CD4-positive, alpha-beta T cell treated with Interleukin-15 for 1 hour (primary cell): ENCODE results near the gene SUGP1.

Experiments
- DNase-seq: peaks from one replicate; pipeline ENCODE4 v3.0.0-alpha.2; 2020

SUGP1 gene

DNA sequence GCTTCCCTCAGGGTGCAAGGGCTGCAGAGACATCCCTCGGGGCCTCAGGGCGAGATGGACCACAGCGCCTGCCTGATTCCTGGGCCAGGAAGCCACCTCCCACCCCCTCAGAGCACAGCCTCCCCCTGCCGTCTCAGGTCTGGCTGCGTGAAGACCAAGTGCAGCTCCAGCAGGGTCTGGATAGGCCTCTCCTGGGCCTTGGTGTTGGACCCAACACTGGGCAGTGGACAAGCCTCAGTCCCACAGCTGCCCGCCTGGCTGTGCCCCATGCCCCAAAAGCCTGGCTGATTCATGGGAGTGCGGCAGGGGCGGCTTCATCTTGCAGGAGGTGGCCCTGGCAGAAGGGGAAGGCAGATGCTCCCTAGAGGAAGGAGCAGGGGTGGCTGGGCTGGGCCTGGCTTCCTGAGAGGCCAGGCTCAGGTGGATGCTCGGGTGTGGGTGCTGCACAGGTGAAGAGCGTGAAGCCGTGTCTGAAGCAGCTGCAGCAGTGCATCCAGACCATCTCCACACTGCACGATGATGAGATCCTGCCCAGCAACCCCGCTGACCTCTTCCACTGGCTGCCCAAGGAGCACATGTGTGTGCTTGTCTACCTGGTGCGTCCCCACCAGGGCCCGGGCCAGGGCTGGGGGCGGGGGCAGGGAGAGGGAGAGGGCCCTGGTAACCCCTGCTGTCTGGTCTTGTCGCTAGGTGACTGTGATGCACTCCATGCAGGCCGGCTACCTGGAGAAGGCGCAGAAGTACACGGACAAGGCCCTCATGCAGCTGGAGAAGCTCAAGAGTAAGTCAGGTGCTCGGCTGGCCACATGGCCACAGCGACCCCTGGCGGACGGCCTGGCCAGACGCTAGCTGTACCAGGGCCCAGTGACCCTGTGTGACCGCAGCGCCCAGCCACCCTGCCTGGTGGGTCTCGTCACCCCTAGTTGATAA lies 22.0 kb upstream of the SUGP1 start:
- no peak for DNase-seq

DNA sequence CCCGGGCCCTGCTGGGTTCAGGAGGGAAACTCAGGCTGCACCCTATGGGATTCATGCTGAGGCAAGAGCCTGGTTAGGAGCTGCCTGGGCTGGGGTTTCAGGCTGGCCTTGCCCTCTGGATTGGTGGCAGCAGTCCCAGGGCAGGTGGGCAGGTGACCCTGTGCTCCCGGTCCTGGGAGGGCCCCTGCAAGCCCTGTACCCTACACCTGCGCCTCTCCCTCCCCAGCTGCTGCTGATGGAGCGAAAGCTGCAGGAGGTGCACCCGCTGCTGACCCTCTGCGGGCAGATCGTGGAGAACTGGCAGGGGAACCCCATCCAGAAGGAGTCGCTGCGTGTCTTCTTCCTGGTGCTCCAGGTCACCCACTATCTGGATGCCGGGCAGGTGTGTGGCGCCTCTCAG lies 20.7 kb upstream of the SUGP1 start:
- no peak for DNase-seq

DNA sequence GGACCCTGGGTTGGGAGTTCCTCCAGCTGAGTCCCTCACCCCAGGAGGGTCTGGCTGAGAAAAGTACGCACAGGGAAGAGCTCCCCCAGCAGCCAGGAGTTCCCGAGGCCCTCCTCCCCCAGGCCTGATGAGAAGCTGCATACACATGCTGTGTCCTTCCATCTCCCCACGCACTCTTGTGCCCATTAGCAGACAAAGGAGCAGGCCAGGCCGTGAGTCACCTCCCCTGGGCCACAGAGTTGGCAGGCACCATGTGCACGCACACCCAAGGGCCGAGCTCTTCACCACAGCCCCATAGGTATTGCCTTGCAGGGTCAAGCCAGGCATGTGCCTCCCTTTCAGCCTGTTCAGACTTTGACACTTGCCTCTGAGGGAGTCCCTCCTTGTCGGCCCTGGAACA lies 17.8 kb upstream of the SUGP1 start:
- DNase-seq: no peak

DNA sequence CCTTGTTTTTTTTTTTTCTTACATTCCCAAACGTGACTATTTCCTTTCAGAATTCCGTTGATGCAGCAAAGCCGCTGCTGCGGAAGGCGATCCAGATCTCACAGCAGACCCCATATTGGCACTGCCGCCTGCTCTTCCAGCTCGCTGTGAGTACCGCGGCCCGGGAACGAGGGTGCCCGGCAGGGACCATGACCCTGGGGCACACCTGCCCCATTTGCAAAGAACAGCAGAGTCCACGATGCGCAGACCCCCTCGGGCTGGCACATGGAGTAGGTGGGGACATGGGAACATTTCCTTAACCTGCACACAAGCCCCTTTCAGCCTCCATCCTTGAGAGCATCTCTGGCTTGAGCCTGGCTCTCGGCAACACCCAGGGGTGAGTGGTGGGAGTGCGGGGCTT lies 16.8 kb upstream of the SUGP1 start:
- no peak for DNase-seq

DNA sequence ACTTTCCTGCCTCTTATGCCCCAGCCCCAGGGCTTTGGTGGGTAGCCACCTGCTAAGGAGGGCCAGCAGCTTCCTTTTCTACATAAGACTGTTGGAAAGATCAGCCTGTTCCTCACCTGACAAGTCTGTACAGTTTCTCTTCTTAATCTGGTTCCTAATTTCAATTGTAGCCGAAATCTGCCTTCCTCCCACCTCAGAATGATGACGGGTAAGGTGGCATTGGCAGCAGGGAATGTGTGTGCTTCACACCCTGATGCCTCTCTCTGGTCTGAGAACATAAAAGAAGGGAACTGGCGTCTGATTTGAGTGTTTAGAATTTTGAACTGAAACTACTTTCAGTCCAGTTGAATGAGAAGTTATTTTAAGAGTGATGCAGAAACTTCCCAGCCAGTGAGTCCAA lies 16.3 kb upstream of the SUGP1 start:
- DNase-seq: no peak

DNA sequence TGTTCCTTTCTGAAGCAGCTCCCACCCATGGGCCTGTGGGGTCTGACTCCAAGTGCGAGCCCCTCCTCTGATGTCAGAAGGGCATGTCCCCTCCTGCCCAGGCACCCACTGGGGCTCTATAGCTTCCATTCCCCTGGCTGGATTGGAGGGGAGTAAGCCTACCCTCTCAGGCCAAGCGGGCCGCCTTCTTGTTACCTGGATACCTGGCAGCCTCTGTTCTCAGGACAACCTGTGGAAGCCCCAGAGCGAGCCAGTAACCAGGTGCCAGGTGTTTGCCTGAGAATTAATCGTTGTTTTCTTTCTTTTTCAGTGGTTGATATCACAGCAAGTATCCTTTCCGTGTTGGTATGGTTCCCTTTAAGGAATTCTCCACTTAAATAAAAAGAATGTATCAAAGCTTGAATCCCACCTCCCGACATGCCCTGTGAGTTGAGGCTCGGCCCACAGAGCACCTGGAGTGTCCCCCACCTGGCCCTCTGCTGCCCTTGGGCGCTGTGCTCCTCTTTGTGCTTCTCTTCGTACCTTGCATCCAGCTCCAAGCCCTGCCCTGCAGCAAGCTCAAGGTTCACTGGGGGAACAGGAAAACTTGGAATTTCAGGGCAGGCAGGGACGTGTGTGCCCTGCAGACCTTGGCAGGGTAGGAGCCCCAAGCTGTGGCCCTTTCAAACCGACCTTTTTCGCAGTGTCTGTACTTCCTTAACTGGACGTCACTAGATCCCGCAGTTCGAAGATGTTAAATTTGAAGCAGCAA lies 15.3 kb upstream of the SUGP1 start:
- no peak for DNase-seq

DNA sequence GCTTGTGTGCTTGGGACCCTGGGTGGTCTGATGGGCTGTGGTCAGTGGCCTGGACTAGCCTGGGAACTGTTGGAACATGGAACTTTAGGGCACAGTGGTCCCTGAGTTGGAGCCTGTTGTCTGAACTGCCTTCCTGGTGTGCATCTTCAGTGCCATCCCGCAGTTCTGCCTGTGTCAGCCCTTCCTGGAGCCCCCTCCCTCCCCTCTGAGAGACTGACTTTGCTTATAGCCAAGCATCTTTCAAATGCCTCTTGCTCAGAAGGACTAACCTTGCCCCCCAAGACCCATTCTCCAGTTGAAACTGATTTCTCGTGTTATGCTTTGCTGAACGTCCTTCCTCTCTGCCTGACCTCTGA lies 14.7 kb upstream of the SUGP1 start:
- no peak for DNase-seq

DNA sequence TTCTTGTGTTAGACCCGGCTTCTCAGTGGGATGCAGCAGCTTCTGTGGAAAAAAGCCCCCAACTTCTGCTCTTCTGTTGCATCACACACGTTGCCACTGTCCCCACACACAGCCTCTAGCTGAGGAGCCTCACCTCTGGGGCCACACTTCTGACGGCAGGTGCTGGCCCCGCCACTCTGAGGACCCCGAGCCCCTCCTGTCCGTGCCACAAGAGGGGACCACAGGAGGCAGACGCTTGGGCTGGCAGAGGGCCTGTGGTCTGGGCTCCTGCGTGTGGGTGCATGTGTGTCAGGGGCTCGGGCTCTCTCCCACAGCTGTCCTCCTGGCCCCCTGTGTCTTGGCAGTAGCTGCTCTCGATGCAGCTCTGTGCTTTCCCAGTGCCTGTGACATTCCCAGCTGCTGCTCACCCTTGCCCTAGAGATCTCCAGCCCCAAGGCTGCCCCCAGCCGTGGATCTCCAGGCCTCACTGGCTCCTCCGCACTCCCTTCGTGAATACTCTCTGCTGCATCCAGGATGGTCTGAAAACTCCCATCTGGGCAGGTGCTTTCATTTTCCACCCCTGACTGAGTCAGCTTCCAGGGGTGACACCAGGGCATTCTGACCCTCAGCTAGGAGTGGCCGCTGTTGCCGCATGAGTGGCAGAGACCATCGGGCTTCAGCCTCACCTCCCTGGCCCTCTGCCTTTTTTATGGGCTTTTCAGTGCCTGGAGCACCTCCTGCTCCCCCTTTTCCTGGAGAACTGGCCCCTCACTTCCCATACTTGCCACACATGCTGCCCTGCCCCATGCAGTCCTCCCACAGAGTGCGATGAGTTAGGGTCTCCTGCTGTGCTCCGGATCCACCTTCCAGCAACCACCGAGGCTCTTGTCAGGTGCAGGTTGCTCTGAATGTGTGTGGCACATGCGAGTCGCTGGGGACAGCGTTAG lies 14.0 kb upstream of the SUGP1 start:
- no peak for DNase-seq

DNA sequence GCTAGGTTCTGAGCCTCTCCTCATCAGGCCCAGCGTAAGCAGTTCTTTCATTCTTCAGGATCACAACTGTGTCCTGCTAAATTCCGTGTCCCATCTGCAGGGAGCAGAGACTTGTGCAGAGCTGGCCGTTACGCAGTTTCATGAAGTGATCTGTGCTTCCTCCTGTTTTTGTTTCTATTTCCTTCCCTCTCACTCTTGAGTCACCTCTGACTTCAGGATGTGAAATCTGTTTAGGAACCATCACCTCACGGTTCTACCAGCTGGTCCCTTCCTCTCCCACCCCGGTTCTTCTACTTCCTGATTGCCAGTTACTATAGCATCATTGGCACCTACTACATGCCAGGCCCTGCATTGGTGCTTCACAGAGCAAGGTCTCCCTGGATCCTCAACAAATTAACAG lies 8.8 kb upstream of the SUGP1 start:
- DNase-seq: no peak

DNA sequence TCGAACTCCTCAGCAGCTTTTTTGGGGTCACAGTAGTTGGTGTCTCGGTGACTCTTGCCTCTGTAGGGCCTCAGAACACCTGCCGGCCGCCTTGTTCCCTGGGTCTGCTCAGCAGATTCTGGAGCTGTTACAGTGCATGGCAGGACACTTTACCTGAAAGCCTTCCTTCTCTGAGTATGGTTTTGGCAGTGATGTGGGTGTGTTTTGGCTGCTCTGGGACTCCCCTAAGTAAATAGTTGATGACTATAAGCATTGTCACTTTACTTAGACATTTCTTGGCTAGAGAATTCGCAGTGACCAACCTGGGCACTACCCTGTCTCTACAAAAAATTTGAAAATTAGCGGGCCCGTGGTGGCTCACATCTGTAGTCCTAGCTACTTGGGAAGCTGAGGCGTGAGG lies 7.4 kb upstream of the SUGP1 start:
- DNase-seq: no peak

DNA sequence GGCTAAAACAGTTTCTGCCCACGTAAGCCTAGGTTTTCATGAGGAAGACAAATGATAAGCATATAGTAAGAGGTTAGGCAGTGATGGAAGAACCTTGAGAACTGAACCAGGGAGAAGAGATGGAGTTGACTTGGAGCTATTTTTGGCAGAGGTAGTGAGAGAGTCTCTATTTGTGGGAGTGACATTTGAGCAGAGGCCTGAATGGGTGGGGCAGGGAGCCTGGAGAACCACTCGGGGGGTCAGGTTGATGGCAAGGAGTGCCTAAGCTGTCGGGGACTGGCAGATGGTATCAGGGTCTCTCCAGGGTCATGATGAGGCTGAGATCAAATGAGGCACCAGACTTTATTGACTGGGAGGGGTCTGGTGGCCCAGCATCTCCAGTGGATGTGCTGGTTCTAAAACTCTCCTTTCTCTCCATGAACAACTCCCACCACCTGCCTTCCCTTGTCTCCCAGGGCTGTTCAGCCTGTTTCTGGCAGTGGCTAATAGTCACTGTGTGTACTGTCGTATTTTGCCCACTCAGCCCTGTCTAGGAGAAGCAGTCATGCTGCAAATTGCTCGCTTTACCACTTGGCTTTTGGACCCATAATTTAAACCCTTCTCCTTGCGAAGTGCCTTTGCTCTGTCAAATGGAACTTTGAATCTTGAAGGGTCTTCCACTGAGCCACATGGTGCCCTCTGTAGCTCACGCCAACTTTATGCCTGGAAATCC lies 3.9 kb upstream of the SUGP1 start:
- no peak for DNase-seq

DNA sequence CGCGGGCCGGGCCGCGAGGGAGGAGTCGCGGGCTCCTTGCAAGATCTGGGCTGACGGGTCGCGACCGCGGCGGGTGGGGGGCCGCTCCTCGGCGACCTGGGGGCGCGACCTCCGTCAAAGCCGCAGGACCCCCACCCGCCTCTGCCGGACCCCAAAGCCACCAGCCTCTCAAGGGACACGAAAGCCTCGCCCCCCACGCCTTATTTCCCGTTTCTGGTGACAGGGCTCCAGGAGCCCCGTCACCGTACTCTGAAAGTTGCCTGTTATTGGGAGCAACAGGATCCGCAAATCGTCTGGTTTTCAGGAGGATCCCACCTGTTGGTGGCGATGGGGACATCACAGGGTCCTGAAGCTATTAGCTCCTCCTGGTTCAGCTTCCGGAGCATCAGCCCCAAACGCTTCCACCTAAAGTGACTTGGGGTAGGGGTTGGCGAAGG lies 850 bp upstream of the SUGP1 start:
- DNase-seq: no peak

DNA sequence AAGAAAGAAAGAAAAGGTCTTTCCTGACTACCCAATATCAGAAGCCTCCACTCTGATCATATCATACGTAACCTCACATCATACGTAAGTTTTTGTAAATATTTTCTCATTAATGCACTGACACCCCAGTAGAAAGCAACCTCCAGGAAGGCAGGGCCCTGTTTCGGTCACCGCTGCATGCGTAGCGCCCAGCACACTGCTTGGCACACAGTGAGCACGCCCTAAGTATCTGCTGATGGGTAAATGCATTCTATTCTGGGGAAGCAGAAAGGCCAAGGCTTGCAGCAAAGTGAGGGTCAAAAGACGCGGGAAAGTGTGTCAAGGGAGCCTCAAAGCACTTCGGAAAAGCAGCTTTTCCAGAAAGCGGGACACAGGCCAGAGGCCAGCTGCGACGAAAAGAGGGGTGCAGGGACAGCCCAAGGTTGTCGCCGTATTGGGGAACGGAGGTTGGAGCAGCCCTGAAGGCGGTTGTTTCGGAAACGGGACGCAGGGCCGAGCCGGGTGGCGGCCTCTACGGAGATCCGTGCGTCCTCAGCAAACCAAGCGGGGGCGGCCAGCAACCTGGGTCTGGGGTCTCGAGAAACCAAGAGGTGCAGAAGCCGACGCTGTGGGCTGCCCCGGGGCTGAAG lies 463 bp downstream of the SUGP1 start:
- DNase-seq: no peak

DNA sequence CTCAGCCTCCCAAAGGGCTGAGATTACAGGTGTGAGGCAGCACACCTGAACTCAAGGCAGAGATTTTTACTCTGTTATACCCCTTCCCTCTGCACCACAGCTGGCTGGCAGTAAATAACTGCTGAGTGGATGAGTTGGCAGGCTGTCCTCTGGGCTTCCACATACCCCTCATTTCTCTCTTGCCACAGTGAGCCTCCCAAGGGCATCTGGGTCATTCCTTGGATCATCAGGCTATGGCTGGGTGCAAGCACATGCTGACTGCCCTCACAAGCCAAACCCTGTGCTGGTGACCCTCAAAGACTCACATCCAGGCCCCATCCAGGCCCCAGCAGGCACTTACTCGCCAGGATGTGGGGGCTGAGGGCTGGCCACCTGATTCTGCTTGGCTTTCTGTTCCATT lies 4.2 kb downstream of the SUGP1 start:
- no peak for DNase-seq

DNA sequence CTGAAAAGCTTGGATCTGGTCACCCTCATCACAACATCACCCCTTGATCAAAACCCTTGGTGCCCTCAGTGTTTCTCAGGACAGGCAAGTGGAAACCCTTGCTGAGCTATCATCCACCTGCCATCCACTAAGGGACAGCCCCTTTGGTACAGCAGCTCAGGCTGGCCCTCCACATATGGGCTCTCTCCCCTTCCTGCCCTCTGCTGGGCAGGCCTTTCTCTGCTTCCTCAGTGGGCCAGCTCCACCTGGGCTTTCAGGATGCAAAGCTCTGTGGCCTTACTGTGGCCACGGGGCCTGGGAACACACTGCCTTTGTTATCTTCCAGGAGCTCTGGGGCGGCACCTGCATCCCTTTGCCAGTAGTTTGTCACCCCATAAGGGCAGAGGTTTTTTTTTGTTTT lies 4.9 kb downstream of the SUGP1 start:
- no peak for DNase-seq

DNA sequence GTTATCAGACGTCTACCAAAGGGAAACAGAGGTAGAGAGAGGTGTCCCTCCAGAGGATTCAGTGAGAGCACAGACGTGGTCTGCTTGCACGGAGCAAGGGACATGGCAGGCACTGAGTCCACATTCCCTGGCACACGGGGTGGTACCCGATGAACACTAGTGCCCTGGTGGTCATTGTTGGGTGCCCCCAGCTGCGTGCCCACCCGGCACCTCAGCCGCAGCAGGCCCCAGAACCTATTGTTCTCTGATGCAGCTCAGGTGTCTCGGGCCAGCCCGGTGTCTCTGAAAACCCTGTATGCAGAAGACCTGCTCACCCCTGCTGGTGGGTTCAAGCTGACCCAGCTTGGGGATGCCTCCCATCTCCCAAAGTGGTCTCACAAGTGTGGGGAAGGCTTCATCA lies 11.9 kb downstream of the SUGP1 start:
- DNase-seq: no peak

DNA sequence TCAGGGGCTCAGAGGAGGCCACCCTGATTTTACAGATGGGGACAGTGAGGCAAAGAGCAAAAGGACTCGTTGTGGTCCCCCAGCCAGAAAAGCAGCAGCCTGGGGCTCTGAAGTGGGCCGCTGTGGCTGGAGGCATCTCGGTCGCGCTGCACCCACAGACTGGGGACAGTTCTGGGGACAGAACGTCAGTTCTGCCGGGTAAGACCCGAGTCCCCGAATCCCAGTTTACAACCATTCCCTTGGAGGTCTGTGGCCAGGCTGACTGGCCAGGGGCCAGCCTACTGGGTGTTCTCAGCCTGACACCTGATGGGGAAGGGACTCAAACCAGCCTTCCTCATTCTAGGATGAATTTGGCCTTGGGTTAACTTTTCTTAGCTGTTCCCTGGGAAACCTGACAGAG lies 14.1 kb downstream of the SUGP1 start:
- no peak for DNase-seq

DNA sequence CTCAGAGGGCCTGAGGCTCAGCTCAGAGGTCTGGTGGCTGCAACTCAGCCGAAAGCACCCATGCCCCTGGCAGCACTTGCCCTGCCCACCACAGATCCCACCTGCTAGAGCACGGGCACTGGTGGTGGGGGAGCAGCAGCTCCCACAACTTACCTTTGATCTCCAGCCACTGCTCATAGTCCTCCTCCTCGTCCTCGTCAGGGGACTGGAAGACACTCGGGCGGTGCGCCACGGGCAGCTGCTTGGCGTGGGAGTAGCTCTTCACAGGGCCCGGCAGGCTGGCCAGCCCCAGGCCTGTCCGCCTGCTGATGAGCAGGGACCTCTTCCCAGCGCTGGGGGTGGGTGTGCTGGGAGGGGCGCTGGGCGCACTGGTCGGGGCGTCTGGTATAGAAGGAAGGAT lies 14.6 kb downstream of the SUGP1 start:
- no peak for DNase-seq

DNA sequence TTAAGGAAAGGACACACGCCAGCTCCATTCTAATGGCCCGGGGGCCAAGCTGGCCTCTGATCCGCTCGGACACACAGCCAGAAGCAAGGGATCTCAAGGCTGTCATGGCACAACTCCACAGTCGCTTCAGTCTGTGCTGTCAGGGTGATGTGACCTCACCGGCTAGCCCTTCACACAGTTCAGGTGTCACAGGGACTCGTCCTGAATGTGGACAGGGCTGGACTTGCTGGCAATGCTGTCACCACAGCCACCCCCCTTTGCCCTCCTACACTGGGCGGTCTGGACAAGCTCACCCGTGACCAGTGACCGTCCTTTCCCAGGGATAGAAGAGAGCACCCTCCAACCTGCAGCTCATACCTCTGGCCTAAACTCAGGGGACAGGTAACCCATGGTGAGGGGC lies 15.2 kb downstream of the SUGP1 start:
- DNase-seq: no peak

DNA sequence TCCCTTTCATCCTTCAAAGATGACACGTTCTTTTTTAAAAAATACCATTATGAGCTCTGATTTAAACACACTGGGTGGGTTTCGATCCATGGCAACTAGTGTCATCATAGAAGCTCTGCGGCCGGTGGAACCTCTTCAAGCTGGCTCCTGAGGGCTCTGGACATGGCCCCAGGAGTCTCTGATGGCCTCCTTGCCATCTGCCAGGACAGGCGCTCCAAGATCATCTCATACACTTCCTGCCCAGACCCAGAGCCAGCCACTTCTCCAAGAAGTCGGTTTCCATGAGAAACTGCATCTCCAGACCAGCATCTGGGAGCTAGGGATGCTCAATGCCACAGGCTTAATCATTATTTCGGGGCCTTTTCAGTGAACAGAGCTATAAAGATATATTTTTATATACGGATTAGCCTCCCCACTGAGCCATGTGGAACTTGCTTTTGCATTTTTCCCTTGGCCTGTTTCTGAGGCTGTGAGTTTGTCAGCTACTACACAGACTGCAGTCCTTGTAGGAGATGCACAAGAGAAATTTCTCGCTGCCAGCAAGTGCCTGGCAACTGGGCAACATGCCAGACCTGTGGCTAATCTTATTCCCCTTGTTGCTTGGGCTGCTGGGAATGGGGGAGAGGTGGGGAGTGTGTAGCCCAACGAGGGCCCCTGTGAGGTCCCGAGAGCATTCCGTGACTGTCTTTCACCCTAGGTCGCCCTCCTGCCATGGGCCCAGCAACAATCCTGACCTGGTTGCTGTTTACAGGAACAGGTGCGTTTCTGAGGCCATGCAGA lies 15.9 kb downstream of the SUGP1 start:
- no peak for DNase-seq

DNA sequence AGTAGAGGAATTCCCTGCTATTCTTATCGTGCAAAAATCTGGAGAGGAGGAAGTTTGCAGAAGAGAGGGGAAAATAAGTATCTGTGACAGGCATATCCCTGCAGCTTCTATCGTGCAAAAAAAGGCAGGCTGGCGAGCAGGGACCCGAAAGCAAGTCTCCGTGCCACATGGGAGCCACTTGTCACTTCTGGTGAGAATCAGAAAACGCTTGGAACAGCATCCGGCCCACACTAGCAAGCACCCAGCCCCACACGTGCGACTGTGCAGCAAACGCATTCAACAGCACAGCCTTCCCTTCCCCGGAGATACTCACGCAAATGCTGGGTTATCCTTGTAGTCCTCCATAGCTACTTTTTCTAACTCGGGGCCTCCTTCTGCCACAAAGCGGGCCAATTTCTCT lies 16.9 kb downstream of the SUGP1 start:
- no peak for DNase-seq
